NB4 (cell line): Measurements from ENCODE around the gene PRB3.

ENCODE experiments used
- CTCF ChIP-seq: IDR thresholded peaks from one replicate; pipeline ENCODE4 v1.5.1; 2012; ENCODE audit warnings: low read depth, low read length
- POLR2A ChIP-seq: IDR thresholded peaks from 2 replicates; pipeline ENCODE4 v1.6.1; 2011; ENCODE audit warnings: mild to moderate bottlenecking; ENCODE audit not compliant: insufficient read length; ENCODE audit errors: extremely low read depth

GRCh38 chr12:11233532-11233931, 36.0 kb downstream of the PRB3 start:
- TF ChIP-seq POLR2A (no peak), CTCF (no peak)
